Activated CD8-positive, alpha-beta memory T cell treated with anti-CD3 and anti-CD28 coated beads for 36 hours (primary cell): ENCODE data around the gene SMYD4. TPM values are rescaled to one million over a fixed set of nuclear protein-coding genes. Genes with fewer than 3 reads are reported as not detected.
"Not testable (repeated sequence)": the region's sequence is repeated elsewhere in the genome, so short reads cannot be mapped to it uniquely, and the experiment has no call there.

Source experiments
- CTCF ChIA-PET: fragments of 350-600 bp; sonication (Branson Sonifier 250); formaldehyde crosslinking; loops from one replicate; lab custom pipeline; 2021; ENCODE audit warnings: antibody characterized with exemption; lab: Charles Lee
- POLR2A ChIA-PET: fragments of 350-600 bp; sonication (Branson Sonifier 250); formaldehyde crosslinking; loops from one replicate; lab custom pipeline; 2021; ENCODE audit warnings: antibody characterized with exemption; lab: Charles Lee
- total RNA-seq, 2 experiments: library from RNA; stranded (reverse); gene quantifications; one replicate each; pipeline ENCODE4 v1.2.3, GENCODE V29; 2021

The SMYD4 gene
- total RNA-seq, result 10 to 100 TPM; 19.4 to 26.4 TPM

DNA sequence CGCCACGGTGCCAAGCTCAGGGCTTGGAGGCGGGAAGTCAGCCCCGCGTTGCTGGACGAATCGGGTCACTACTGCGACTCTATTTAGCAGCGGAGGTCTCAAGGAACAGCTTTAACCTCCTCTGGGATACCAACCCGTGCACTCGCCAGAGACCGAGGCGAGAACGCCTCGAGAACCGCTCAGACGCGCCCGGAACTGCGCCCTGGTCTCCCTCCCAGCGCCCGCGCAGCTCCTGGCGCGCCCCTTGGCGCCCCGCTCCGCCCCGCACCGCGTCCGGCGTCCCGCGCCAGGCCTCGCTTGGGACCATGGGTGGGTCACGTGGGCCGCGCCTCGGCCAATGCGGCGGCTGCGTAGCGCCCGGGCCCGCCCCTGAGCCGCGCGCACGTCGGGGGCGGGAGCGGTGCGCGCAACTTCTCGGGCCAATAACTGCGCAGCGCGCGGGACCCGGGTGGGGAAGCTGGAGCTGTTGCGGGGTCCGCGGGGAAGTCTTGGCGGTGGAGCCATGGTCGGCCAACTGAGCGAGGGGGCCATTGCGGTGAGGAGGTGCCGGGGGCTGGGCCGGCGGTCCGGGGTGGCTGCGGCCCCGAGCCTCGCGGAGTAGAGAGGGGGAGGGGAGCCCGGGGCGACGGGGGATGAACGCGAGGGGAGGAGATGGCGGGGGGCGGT lies at the start of gene SMYD4, which contains the start of gene RPA1:
Gene SMYD4, minus strand, starts transcription at position 311 of the 666 bp plus-strand sequence. CDS start 1,908 bp downstream, outside the sequence.
Gene RPA1, plus strand, starts transcription at position 414 of the 666 bp plus-strand sequence. Its CDS starts 89 bp downstream, at position 503.
- ChIA-PET CTCF (interaction anchor here (1.0 to 1.1 kb wide), 2 partner anchors 36 to 263 kb away, joined by 3 read pairs; no protein-coding TSS in a partner anchor), POLR2A (interaction anchor here (0.6 to 1.1 kb wide), 2 partner anchors 85 to 209 kb away, joined by 3 read pairs; no protein-coding TSS in a partner anchor)

DNA sequence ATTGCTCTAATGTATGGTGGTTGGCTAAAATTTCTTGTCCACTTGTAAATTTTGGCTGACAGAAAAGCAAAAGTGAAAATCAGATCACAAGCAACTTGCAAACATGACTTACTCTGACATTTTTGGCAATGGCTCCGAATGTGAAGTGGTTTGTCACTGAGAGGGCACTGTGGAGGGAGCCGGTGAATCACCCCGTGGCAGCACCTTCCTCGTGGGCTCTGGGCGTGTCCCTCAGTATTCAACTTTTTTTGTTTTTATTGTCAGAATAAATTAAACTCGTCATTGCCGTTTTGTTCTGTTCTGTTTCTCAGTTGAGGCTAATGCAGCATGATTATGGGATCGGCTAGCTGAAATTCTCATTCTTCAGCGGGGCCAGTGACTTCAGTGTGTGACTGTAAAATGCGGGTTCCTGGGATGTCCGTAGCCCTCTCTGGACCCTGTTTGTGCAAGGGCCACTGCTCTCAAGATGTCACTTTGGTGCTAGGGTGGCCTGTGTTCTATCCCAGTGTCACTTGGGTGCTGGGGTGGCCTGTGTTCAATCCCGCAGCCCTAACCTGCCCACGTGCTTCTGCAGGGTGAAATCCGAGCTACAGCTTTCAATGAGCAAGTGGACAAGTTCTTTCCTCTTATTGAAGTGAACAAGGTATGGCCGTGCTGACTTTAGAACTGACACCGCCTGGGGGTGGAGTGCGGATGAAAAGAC lies 48.9 kb upstream of the SMYD4 start:
- ChIA-PET POLR2A (no interaction called here), CTCF (interaction anchor here (0.6 kb wide), 1 partner anchor 101 kb away, joined by 4 read pairs; no protein-coding TSS in a partner anchor)

- POLR2A ChIA-PET, result no interaction called here
- CTCF ChIA-PET, result interaction anchor here (0.7 kb wide), 1 partner anchor 817 kb away, joined by 3 read pairs; no protein-coding TSS in a partner anchor
Measured at GRCh38 chr17:1875597-1875996, 45.9 kb upstream of the SMYD4 start.

DNA sequence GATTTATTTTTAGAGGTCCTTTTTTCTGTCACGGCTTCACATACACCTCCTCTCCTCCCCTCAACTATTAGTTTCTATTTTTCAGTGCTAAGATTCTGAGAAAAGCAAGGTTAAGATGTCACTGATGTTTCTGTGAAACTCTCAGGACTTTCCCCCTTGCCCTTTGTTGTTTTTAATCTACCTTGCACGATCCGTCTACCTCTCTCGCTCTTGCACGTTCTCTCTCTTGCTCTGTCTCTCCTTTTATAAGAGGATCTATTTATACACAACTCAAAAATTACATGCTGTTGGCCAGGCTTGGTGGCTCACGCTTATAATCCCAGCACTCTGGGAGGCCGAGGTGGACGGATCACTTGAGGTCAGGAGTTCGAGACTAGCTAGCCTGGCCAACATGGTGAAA lies 43.7 kb upstream of the SMYD4 start:
- ChIA-PET CTCF (no interaction called here), POLR2A (no interaction called here)

DNA sequence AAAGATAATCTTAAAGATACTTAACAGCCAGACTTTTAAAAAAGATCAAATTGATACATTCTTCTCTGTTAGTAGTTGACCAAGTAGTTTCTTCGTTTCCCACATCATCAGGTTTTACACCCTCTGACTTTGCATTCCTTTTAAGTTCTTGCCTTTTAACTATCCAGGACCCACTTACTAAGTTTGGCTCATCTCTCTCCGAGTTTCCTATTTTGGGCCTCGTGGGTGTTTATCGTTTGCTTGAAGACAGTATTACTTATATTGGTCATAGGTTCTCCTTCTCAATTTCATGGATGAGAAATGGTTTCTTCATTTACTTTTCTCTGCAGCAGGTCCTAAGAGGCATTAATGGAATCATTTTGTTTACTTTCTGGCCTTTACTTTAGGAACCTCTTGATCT lies 43.3 kb upstream of the SMYD4 start:
- ChIA-PET CTCF (no interaction called here), POLR2A (no interaction called here)

DNA sequence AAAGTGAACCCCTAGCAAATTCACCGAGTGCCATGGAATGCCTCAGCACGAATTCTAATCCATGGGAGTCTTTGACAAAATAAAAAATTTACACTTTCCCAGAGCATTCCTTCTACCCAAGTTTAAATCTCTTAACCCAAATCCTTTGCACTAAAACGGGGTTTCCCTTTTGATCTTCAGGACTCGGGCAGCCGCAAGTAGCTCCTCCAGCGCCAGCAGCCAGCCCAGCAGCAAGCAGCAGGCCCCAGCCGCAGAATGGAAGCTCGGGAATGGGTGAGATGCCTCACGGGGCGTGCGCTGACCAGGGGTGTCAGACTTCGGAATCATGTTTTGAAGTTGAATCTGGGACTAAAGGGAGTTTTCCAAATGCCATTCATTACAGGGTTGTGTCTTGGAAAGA lies 42.6 kb upstream of the SMYD4 start:
- ChIA-PET CTCF (no interaction called here), POLR2A (no interaction called here)

DNA sequence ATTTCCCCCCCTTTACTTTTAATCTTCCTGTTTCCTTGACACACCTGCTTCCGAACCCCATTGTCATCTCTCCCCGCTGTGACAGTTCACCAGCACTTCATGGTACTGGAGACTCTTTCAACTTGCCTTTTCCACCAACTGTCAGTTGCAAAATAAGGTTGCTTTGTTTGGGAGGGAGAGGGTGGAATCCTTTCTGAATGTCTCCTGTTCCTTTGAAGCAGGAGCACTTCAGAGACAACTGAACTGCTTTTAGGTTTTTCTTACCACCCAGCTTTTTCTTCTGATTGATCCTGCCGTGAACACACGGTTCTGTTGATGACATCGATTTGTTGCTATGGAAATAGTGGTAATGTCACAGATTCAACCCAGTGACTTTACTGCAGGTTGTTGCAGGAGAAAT lies 42.1 kb upstream of the SMYD4 start:
- POLR2A ChIA-PET, result no interaction called here

GRCh38 chr17:1870592-1870991 lies 40.9 kb upstream of the SMYD4 start:
- ChIA-PET POLR2A (no interaction called here), CTCF (interaction anchor here (0.7 to 1.8 kb wide), 2 partner anchors 16 to 150 kb away, joined by 4 to 6 read pairs; no protein-coding TSS in a partner anchor)

More for the DNA sequence above, 42.1 kb upstream of the SMYD4 start:
- CTCF ChIA-PET, result no interaction called here

DNA sequence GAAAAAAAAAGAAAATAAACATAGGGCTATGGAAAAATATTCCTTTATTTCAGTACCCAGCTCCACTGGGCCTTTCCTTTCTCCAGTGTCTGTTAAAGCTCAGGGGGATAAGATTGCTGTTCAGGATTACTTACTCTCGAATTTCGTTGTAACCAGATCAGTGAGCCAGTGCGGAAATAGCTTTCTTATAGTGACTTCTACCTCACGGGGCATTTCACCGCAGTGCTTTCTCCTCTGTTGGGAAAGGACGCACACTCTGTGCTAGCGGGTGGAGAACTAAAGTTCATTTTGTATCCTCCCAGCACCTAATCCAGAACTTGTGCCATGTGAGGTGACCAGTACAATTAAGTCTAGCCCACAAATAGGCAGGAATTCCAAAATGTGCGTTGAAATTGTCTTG lies 38.4 kb upstream of the SMYD4 start:
- ChIA-PET CTCF (interaction anchor here (0.6 kb wide), 1 partner anchor 295 kb away, joined by 3 read pairs; no protein-coding TSS in a partner anchor), POLR2A (no interaction called here)

DNA sequence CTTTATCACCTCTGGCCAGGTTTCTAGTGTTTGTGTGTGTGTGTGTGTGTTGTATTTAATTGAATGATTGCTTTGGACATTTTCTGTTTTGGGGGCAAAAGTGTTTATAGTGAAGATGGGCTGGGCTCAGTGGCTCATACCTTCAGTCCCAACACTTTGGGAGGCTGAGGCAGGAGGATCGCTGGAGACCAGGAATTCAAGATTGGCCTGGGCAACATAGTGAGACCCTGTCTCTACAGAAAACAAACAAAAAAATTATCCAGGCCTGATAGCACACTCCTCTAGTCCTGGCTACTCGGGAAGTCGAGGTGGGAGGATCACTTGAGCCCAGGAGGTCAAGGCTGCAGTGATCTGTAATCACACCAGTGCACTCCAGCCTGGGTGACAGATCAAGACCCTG lies 37.6 kb upstream of the SMYD4 start:
- POLR2A ChIA-PET, result no interaction called here
- CTCF ChIA-PET, result no interaction called here

- CTCF ChIA-PET, result interaction anchor here (0.6 to 1.4 kb wide), 7 partner anchors 17 to 82 kb away, joined by 3 to 5 read pairs (median 4); partner anchors contain the start of genes RPA1 and SMYD4
Measured at GRCh38 chr17:1865252-1866037, 35.7 kb upstream of the SMYD4 start.

GRCh38 chr17:1861391-1862010 lies 31.8 kb upstream of the SMYD4 start:
- ChIA-PET CTCF (no interaction called here), POLR2A (no interaction called here)

More at GRCh38 chr17:1865252-1866037, 35.7 kb upstream of the SMYD4 start:
- POLR2A ChIA-PET, result no interaction called here

DNA sequence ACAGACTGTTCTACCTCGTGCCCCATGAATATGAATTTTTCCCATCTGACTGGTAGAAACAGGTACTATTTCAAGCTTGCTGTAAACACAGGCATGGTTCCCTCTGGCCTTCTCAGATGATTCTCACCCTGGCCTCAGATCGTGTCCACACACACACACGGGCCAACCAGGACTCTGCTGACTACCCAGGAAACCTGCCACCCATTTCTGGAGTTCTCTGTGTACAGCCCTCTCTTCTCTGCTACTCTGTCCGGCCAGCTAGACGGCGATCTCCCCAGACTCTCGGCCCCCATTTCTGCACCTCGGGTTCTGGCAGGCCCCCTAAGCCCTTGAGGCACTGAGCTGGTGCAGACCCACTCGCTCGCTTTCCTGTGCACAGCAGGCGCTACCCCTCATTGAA lies 31.3 kb upstream of the SMYD4 start:
- POLR2A ChIA-PET, result no interaction called here

DNA sequence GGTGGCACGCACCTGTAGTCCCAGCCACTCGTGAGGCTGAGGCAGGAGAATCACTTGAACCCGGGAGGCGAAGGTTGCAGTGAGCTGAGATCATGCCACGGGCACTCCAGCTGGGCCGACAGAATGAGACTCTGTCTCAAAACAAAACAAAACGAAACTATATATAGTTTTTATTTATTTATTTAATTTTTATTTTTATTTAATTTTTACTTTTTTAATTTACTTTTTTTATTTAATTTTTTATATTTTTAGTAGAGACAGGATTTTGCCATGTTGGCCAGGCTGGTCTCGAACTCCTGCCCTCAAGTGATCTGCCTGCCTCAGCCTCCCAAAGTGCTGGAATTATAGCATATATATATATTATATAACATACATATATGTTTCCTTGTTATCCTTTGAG lies 26.8 kb upstream of the SMYD4 start:
- POLR2A ChIA-PET, result not testable (repeated sequence)
- CTCF ChIA-PET, result interaction anchor here (0.6 to 0.7 kb wide), 2 partner anchors 172 to 288 kb away, joined by 3 read pairs; no protein-coding TSS in a partner anchor

More for the DNA sequence above, 31.3 kb upstream of the SMYD4 start:
- CTCF ChIA-PET, result interaction anchor here (0.6 kb wide), 1 partner anchor 206 kb away, joined by 3 read pairs; no protein-coding TSS in a partner anchor

GRCh38 chr17:1853698-1854097 lies 24.0 kb upstream of the SMYD4 start:
- ChIA-PET POLR2A (no interaction called here), CTCF (no interaction called here)

DNA sequence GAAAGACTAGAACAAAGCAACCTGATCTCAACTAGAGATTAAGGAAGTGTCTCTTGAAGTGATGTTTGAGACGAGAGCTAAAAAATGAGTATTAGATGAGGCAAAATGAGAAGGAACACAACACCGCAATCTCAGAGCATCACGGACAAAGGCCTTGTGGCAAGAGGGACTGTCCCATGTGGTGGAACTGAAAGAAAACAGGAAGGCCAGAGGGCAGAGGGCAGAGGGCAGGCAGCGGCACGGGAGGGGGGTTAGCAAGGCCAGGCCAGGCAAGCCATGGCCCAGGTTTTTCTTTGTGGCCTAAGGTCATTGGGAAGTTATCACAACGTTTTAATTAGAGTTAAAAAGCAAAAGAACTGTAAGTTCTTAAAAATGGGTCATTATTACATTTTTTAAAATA lies 22.6 kb upstream of the SMYD4 start:
- ChIA-PET POLR2A (no interaction called here), CTCF (no interaction called here)

- ChIA-PET CTCF (interaction anchor here (1.8 kb wide), 1 partner anchor 18 kb away, joined by 4 read pairs; no protein-coding TSS in a partner anchor), POLR2A (no interaction called here)
Measured at GRCh38 chr17:1847191-1847590, 17.5 kb upstream of the SMYD4 start.

DNA sequence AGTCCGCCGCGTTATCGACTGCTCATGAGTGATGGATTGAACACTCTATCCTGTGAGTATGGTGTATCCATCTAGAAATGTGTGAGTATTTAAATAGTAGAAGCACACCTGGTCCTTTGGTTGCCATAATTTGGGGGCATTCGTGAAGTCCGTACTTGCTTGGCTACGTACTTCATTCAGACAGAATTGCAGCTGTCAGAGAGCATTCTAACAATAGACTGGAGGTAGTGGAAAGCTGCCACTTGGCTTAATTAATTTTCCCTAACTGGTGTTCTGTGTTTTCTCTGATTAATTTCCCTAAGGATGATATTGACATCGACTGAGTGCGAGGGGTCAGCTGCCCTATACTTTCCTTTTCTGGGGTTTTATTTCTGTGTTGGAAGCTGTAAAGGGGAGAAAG lies 14.2 kb upstream of the SMYD4 start:
- ChIA-PET CTCF (interaction anchor here (1.4 kb wide), 1 partner anchor 22 kb away, joined by 4 read pairs; no protein-coding TSS in a partner anchor), POLR2A (no interaction called here)
